GM18519 (cell line): ENCODE results near the gene EEIG2.
"Not testable (repeated sequence)": the region's sequence is repeated elsewhere in the genome, so short reads cannot be mapped to it uniquely, and the experiment has no call there.

Experiments used
- ATAC-seq: cut with Tn5 transposase; IDR thresholded peaks from one replicate; pipeline ENCODE4 v1.9.1; 2021; ENCODE audit warnings: mild to moderate bottlenecking, moderate library complexity; ENCODE audit not compliant: unreplicated experiment, low FRiP score

The EEIG2 gene

GRCh38 chr1:108541861-108542260 lies 18.0 kb upstream of the EEIG2 start:
- ATAC-seq: no peak

DNA sequence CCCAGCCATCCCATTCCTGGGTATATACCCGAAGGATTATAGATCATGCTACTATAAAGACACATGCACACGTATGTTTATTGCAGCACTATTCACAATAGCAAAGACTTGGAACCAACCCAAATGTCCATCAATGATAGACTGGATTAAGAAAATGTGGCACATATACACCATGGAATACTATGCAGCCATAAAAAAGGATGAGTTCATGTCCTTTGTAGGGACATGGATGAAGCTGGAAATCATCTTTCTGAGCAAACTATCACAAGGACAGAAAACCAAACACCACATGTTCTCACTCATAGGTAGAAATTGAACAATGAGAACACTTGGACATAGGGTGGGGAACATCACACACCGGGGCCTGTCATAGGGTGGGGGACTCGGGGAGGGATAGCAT lies 12.4 kb upstream of the EEIG2 start:
- not testable (repeated sequence) for ATAC-seq

- peak; percentile 95 for ATAC-seq
These were observed 8.6 kb upstream of the EEIG2 start for GRCh38 chr1:108551137-108551862.

- ATAC-seq: no peak
These were observed 6.0 kb upstream of the EEIG2 start for GRCh38 chr1:108553905-108554304.

- no peak for ATAC-seq
These were observed 5.0 kb upstream of the EEIG2 start for GRCh38 chr1:108554682-108555427.

- ATAC-seq: no peak
These were observed 3.8 kb upstream of the EEIG2 start for GRCh38 chr1:108556066-108556465.

DNA sequence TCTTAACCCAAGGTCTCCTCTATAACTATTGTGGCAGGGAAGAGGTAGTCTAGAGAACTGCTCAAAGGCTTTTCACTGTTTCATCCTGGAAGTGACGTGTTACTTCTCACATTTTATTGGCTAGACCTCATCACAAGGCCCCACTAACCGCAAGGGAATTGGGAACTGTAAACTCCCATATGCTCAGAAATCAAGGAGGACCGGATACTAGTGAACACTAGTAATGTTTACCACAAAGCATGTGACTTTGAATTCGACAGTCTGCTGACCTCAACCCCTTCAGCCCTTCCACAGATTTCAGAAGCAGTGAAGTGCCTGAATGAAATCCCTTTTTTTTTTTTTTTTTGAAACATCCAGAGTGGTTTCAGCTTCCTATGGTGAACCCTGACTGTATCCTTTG lies 3.4 kb upstream of the EEIG2 start:
- no peak for ATAC-seq

DNA sequence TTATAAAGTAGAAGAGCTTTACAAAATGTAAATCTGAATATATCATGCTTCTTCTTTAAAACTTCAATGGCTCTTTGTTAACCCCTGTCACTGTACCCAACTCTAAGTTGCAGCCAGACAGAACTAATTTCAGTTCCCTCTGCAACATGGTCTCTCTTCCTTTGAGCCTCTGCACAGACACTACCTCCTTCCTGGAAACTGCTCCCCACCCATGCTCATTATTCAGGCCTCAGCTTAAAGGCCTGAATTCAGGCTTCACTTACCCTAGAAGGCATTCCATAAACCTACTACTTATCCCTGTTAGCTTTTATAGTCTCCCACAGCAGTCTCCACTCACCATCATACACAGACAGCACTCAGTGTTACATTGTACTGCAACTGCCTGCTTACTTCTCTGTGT lies 2.6 kb upstream of the EEIG2 start:
- no peak for ATAC-seq

GRCh38 chr1:108560189-108560873 lies 431 bp downstream of the EEIG2 start:
- peak; percentile 17 for ATAC-seq

DNA sequence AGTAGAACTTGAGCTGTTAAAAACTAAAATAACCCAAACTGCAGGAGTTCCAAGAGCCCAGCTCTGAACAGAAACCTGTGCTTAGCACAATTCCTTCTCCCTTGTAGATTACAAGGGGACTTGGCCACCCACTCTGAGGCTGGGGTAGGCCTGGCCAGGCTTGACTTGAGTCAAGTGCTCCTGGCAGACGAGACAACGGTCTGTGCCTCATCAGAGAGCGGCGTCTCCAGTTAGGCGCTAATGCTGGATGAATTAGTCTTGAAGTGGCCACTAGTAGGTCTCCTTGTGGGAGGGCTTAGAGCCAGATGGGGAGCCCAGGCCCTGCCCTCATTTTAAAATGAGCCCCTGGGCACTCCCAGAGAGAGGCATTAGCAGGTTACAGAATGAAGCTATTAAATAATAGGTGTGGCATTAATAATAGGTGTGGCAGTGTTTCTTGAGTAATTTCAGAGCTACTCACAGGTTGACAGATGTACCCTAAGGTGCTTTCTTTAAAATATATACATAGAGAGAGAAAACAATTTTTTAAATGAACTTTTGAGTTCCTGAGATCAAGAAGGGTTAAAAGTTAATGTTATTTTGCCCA lies 1.1 kb downstream of the EEIG2 start:
- peak; percentile 29 for ATAC-seq

- ATAC-seq: peak; percentile 30
These were observed 1.9 kb downstream of the EEIG2 start for GRCh38 chr1:108561689-108562326.

DNA sequence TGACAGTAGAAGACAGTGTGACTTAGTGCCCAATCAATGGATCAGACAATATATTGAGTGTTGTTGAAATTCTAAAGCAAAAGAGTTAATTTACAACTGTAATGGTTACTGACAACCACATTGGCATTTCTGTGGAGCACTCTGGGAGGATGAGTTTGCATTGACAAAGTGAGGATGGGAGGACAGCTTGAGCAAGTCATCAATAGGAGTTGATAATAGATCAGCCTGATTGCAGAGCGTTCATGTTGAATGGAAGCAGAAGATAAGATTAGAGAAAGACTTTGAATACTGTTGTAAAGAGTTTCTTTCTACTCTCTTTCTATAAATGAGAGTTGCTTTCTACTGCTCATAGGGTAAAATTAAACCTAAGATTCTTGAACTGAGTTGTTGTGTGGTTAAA lies 3.9 kb downstream of the EEIG2 start:
- ATAC-seq: no peak

DNA sequence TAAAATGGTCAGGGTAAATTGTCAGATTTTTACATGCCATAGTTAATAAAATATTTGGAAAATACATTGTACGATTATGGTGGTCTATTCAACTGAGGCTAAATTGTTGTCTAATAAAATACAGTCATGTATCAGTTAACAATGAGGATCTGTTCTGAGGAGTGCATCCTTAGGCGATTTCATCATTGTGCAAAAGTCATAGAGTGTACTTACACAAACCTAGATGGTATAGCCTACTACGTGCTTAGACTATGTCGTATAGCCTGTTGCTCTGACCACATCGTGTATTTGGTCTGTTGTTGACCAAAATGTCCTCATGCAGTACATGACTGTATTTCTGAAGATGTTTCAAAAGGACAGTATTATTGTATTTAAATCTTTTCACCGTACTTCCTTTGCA lies 5.2 kb downstream of the EEIG2 start:
- ATAC-seq: no peak

DNA sequence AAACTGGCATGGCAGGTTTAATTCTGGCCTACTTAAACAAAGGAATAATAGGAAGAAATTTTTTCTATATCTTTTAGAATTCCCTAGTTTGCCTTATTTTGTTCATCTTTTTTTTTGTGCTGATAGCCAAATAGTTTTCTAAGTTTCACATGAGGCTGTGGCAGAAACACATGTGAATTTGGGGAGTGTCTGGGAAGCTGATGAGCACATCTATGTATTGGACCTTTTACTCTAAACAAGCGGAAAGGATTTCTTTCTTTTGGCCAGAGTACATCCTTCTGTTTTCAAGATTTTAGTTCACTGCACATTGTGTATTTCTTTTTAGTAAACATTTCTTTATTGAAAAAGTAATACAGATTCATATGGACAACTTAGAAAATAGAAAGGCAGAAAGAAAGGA lies 5.6 kb downstream of the EEIG2 start:
- ATAC-seq: no peak

DNA sequence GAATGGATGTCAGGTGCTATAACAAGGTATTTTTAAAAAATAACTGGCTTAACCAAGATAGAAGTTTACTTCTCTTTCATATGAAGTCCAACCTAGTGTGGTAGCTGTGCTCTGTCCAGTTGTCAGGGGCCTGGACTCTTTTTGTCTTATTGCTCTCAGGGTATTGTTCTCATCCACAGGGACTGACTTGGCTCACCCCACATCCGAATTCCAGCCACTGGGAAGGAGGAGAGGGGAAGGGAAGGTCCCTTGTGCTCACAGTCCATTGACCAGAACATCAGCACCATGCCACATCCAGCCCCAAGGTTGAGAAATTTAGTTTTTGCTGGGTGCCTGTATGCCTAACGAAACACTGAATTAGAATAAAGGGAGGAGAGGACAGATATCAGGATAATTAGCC lies 8.7 kb downstream of the EEIG2 start:
- ATAC-seq: no peak

GRCh38 chr1:108569097-108569728 lies 9.3 kb downstream of the EEIG2 start:
- ATAC-seq: no peak

DNA sequence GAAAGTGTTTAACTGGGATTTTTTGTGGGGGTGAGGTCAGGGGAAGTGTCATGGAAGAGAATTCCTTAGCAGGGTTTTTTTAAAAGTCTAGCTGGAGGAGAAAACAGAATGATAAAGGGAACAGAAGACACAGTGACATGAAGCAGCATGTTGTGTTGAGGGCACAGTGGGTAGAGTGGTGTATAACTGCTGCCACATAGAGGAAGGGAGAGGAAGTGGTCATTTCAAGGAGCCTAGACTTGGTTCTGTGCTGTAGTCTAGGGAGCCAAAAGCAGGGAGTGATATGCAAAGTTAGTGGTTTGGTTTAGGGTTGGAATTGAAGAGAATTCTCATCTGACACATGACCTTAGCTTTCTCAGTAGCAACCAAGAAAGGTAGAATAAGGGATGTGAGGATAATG lies 10.2 kb downstream of the EEIG2 start:
- peak; percentile 89 for ATAC-seq

DNA sequence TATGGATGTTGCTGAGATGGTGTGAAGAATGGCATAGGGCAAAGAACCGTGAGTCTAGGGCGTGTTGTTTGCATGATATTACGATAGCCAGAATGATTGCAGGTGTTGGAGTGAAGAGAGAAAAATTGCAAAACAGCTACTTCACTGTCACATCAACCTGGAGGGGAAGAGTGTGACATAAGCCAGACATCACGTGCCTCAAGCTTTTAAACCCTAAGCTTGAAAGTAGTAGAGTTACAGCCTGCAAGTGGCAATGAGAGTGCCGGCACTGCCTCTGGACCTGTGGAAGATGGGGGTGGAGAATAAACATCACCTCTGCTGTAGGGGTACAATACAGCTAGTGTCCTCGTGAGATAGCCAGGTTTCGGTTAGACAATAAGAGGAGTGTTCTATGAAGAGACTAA lies 11.1 kb downstream of the EEIG2 start:
- no peak for ATAC-seq

- no peak for ATAC-seq
These were observed 12.3 kb downstream of the EEIG2 start for GRCh38 chr1:108572182-108572581.

GRCh38 chr1:108573183-108573582 lies 13.3 kb downstream of the EEIG2 start:
- no peak for ATAC-seq
